HG03097 (cell line): ENCODE measurements around the gene CPM.
A peak's percentile ranks its signal among the peaks of the same experiment; 100 is the strongest.

ENCODE experiments used
- ATAC-seq: cut with Tn5 transposase; IDR thresholded peaks from one replicate; pipeline ENCODE4 v1.9.1; 2021; ENCODE audit not compliant: unreplicated experiment, low FRiP score

The CPM gene

DNA sequence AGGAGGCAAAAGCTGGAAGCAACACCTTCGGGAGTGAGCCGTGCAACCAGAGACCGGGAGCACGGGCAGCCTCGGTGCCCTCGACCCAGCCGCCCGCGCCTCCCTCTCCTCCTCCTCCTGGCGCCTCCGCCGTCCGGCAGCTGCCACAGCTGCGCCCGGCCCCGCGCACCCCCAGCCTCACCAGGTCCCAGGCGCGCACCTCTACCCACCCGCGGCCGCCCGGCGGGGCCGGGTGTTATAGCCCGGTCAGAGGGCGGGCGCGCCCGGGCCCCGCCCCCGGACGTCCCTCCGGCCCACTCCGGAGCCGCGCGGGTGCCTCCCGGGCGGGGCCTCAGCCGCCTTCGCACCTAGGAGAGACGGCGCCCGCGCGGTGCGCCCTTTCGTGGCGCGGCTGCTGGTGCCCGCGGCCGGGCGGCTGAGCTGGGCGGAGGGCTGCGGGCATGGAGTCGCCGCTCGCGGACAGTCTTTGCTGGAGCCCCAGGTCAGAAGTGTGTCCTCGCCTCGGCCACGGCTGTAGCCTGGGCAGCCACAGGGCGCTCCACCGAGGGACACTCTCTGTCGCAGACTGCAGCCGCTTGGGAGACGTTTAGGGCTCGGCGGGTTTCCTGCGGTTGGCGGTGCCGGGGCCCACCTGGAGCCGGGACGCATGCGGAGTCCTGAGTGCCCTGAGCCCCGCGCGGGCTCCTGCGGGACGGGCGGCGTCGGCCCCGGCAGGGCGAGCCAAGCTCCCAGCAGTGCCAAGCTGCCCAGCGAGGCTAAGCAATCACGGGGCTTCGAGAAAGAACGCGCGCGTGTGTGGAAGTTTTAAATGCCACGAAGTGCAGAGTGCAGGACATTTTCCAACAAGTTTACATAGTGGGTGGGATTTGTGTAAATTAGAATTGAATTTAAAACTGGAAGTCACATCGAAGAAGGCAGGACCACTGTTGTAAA lies at the start of gene CPM:
Gene CPM (minus strand): TSS at position 211 of the 933 bp plus-strand sequence. CDS start 334 bp downstream, outside the sequence.
- ATAC-seq, result peak; percentile 97

- ATAC-seq, result no peak
These were observed 48.5 kb upstream of the CPM start for GRCh38 chr12:68981516-68981915.

DNA sequence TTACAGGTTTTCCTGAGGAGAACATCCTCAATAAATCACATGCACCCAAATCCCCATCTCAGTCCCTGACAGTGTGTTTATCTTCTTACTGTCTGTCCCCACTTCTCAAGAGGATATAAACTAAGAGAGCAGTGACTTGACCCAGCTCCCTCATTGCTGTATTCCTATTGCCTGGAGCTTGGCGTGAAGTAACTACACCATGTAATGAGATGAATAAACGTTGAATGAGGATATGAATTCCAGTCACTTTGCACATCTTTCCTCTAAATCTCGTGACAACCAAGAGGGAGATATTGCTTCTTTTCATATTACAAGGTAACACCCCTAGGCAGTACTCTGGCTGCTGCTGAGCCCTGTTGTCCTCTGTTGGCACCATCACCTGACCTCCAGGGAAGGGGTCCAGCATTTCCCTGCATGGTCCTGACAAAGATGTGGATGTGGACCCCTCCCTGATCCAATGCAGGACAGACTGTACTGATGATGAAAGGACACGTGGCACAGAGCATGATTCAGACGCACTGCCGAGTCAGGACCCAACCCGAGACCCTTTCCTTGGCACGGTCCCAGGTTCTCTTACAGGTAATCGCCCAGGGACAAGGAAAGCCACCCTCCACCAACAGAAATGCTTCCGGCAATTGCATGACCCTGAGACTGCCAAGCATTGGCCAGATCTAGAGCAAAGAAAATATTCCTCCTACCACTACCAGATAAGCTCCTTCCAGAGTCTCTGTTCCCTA lies 47.7 kb upstream of the CPM start:
- ATAC-seq, result no peak

- ATAC-seq, result no peak
These were observed 45.7 kb upstream of the CPM start for GRCh38 chr12:68978678-68979077.

GRCh38 chr12:68977909-68978610 lies 45.1 kb upstream of the CPM start:
- ATAC-seq, result no peak

DNA sequence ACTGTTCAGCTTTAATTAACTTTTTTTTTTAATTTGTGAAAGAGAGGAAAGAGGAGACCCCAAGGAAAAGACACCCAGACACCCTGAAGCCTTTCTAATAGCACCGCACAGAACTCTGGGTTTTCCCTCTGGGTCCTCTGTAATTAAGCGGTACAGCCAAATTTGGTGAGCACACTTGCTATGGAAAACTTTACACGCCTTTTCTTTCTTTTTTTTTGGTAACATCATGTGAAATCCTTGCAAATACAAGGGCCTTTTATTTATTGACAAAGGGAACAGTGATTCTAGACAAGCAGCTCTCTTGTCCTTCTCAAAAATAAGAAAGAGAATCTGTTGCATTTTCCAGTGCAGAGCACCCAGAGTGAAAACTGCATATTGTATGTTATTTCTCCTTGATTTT lies 44.4 kb upstream of the CPM start:
- ATAC-seq, result no peak

GRCh38 chr12:68976395-68976841 lies 43.4 kb upstream of the CPM start:
- ATAC-seq, result no peak

GRCh38 chr12:68975811-68976210 lies 42.8 kb upstream of the CPM start:
- ATAC-seq, result no peak

DNA sequence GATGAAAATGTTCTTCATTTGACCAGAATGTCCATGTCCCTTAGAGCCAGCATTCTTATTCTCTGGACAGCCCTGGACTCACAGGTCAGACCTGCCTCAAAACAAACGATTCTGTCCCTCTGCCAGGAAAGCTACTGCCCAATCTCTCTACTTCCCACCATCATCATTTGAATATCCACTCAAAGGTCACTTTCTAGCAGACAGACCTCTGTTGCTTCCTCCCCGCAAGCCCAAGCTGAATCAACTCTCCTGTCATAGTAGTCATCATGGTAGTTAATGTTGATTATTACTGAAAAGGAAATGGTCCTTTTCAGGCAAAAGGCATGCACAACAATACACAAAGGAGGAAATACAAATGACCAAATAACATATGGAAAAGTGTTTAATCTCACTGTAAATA lies 39.6 kb upstream of the CPM start:
- no peak for ATAC-seq

- no peak for ATAC-seq
These were observed 38.4 kb upstream of the CPM start for GRCh38 chr12:68971404-68971803.

GRCh38 chr12:68970951-68971350 lies 38.0 kb upstream of the CPM start:
- ATAC-seq, result no peak

DNA sequence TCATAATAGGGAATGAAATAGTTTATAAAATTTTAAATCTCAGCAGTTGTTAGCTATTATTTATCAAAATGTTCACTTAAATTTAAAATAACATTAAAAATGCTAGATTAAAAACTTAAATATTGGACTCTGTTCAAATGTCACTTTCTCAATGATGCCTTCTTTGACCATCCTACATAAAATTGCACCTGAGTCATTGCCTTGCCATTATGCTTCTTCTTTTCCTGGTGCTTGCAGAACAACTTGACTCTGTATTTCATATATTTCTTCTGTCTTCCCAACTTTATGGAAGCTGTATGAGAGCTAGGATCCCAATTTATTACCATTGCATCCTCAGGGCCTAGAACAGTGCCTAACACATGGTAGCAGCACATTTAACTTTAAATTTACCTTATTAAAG lies 37.3 kb upstream of the CPM start:
- no peak for ATAC-seq

DNA sequence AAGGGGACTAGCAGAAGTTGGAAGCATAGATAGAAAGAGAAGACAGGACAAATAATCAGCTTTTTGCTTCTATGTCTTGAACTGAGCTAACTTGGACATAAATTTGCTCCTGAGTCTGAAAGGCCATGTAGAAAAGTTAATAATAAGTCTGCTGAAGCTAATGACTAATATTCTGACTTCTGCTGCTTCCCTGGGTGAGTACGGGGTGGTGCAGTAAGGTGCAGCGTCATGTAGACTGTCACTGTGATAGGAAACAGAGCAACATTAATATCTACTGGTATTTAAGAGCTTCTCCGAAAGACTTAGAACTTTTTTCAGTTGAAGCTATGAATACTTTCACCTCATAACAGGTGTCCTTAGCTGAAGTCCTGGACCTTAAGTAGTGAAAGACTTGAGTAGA lies 34.1 kb upstream of the CPM start:
- ATAC-seq, result no peak

GRCh38 chr12:68963856-68964745 lies 31.1 kb upstream of the CPM start:
- ATAC-seq, result no peak

DNA sequence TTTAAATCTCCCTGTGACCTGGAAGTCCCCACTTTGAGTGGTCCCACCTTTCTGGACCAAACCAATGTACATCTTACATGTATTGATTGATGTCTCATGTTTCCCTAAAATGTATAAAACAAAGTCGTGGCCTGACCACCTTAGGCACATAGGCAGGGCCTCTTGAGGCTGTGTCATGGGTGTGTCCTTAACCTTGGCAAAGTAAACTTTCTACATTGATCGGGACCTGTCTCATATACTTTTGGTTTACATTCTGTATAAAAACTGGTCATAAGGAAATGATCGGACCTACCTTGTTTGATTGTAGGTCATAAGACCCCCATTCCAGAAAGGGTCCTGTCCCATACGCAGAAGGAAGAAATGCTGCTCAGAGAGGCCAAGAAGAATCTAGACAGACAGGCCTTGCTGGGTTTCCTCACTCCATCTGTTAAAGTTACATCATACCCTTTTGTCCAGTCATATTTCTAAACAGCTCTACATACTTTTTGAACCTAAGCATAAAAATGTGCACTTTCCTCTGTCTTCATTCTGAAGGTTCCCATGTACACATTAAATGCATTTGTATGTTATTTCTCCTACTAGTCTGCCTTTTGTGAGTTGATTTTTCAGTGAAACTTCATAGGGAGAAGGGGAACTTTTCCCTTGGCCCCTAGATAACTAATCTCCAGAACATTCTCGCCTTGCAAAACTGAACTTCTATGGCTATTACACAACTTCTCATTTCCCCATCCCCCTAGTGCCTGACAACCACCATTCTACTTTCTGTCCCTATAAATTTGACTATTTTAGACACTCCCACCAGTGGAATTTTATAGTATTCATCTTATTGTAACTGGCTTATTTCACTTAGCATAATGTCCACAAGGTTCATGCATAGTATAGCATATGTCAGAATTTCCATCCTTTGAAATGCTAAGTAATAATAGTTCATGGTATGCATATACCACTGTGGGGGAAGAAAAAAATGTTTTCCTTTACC lies 30.2 kb upstream of the CPM start:
- ATAC-seq, result no peak

- ATAC-seq, result no peak
These were observed 27.0 kb upstream of the CPM start for GRCh38 chr12:68959891-68960464.

DNA sequence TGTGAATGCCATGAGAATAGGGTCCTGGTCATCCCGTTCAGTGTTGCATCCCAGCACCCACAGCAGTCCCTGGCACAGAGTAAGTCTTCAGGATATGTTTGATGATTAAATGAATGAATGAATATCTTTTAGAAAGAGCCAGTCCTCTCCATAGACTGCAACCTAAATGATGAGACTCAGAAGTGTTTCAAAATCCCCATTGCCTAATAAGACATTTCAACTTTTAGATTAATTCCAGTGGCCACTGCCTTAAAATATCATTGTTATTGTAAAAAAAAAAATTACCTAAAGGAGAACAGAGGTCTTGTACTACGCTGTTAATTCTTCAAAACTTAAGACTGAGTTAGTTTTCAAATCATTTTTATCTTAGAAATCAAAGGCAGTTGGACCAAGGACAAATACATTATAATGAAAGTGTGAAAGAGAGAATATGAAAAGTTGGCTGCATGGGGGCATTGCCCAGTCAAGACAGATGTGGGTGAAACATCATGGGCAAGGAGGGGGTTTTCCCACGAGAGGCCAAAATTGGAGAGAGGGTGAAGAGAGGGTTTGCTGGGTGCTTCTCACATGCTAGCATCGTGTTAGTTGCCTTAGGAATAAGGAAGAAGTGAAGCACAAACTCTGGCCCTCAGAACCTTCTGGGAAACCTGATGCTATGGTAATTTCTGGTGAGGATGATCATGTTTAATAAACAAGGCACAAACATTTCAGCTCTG lies 26.3 kb upstream of the CPM start:
- ATAC-seq, result no peak

DNA sequence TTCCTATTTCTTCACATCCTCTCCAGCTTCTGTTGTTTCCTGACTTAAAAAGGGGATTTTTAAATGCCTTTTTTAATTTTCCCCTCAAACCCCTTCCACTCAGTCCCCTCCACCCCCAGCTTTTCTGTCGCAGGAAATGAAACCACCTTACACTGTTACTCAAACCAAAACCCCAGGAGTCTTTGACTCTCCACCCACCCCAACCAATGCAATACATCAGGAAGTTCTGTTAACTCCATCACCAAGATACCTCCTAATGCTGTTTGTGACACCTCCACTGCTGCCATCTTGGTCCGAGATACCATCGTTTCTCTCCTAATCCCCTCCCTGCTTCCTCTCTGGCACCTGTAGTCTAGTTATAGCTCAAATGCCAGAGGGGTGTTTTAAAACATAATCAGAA lies 25.4 kb upstream of the CPM start:
- ATAC-seq, result peak; percentile 88
